ENCODE results near the gene ARHGDIB.

The ARHGDIB gene

GRCh38 chr12:14958361-14959125 is 2.9 kb downstream of the ARHGDIB start:
- H3K27me3 ChIP-seq (ENCODE audit: low read depth): peaks cover 22% of the 10 kb centered on the region
- no peaks in the 10 kb centered on the region for H3K36me3 ChIP-seq (replicated peaks)
- no peak overlapping the region for H3K4me3 ChIP-seq
- no peaks in the 10 kb centered on the region for H3K4me1 ChIP-seq
- H3K9me3 ChIP-seq: no peaks in the 10 kb centered on the region
- DNase-seq (ENCODE audit: low spot score in 2 of 2): no peak
- in situ Hi-C loops (cut with MboI; ENCODE audit: low sequenced_read_pairs): no loop called here

GRCh38 chr12:14957551-14958168 is 3.7 kb downstream of the ARHGDIB start:
- Histone ChIP-seq H3K27me3 (ENCODE audit: low read depth) (peaks cover 22% of the 10 kb centered on the region), H3K4me1 (no peaks in the 10 kb centered on the region), H3K9me3 (no peaks in the 10 kb centered on the region), H3K36me3 (replicated peaks) (no peaks in the 10 kb centered on the region), H3K4me3 (no peak overlapping the region)
- DNase-seq (ENCODE audit: low spot score in 2 of 2): no peak
- in situ Hi-C loops (cut with MboI; ENCODE audit: low sequenced_read_pairs): no loop called here

GRCh38 chr12:14956905-14957304 is 4.5 kb downstream of the ARHGDIB start:
- peaks cover 18% of the 10 kb centered on the region for H3K27me3 ChIP-seq (ENCODE audit: low read depth)
- in situ Hi-C loops (cut with MboI; ENCODE audit: low sequenced_read_pairs): no loop called here
- H3K4me1 ChIP-seq: no peaks in the 10 kb centered on the region
- no peaks in the 10 kb centered on the region for H3K9me3 ChIP-seq
- no peak for DNase-seq (ENCODE audit: low spot score in 2 of 2)
- H3K4me3 ChIP-seq: no peak overlapping the region
- no peaks in the 10 kb centered on the region for H3K36me3 ChIP-seq (replicated peaks)

DNA sequence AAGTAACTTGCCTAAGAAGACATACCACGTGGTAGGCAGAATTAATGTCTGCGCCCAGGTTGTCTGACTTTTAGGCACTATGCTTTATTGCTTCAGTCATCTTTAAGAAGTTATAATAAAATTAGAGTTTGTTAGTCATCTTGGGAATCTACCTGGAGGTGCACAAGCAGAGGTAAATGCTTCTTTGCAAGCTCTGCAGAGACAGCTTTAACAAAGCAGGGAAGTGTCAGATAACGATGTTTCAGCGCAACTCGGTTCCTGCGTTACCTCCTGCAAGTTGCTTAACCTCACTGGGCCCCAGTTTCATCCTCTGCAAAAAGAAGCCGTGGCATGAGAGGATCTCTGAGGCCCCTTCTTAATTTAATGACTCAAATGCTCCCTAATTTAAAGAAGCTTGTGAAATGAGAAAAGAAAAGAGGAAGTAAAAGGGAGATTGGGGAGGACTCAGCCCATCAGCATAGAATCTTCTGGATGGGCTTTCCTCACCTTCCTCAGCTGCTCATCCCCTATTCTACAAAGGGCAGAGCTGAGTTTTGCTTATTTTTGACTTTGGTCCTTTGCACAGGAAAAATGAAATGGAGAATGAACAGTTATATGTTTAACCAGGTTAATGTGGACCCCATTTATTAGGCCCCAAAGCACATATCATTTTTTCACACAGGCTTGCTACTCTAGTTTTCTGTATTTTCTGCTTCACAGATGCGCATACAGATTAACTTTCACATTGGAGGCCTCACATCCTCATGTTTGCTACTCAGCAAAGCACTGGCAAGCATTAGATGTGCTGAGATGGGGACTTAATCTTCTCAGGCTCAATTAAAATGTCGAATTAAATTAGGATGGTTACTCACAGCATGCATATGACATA is 5.1 kb downstream of the ARHGDIB start:
- H3K27me3 ChIP-seq (ENCODE audit: low read depth): peaks cover 12% of the 10 kb centered on the region
- in situ Hi-C loops (cut with MboI; ENCODE audit: low sequenced_read_pairs): no loop called here
- DNase-seq (ENCODE audit: low spot score in 2 of 2): no peak
- no peaks in the 10 kb centered on the region for H3K4me1 ChIP-seq
- no peaks in the 10 kb centered on the region for H3K36me3 ChIP-seq (replicated peaks)
- H3K4me3 ChIP-seq: no peak overlapping the region
- no peaks in the 10 kb centered on the region for H3K9me3 ChIP-seq

GRCh38 chr12:14954269-14954668 is 7.1 kb downstream of the ARHGDIB start:
- Histone ChIP-seq H3K4me1 (no peaks in the 10 kb centered on the region), H3K27me3 (ENCODE audit: low read depth) (peaks cover 6% of the 10 kb centered on the region; the same call in 1 of the 2 replicates), H3K9me3 (no peaks in the 10 kb centered on the region), H3K36me3 (replicated peaks) (no peaks in the 10 kb centered on the region), H3K4me3 (no peak overlapping the region)
- DNase-seq (ENCODE audit: low spot score in 2 of 2): no peak
- in situ Hi-C loops (cut with MboI; ENCODE audit: low sequenced_read_pairs): no loop called here

DNA sequence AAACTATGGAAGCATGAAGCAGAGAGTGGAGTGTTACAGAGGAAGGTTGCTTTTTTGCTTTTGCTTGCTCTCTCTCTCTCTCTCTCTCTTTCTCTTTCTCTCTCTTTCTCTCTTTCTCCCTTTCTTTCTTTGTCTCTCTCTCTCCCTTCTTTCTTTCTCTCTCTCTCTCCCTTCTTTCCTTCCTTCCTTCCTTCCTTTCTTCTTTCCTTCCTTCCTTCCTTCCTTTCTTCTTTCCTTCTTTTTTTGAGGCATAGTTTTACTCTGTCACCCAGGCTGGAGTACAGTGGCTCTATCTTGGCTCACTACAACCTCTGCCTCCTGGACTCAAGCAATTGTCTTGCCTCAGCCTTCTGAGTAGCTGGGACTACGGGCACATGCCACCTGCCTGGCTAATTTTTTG is 7.6 kb downstream of the ARHGDIB start:
- Histone ChIP-seq H3K36me3 (replicated peaks) (no peaks in the 10 kb centered on the region), H3K27me3 (ENCODE audit: low read depth) (peaks cover 6% of the 10 kb centered on the region; the same call in 1 of the 2 replicates), H3K4me1 (no peaks in the 10 kb centered on the region), H3K4me3 (no peak overlapping the region), H3K9me3 (no peaks in the 10 kb centered on the region)
- in situ Hi-C loops (cut with MboI; ENCODE audit: low sequenced_read_pairs): no loop called here
- no peak for DNase-seq (ENCODE audit: low spot score in 2 of 2)

GRCh38 chr12:14952299-14952921 is 9.0 kb downstream of the ARHGDIB start:
- in situ Hi-C loops (cut with MboI; ENCODE audit: low sequenced_read_pairs): no loop called here
- no peak overlapping the region for H3K4me3 ChIP-seq
- DNase-seq (ENCODE audit: low spot score in 2 of 2): no peak

GRCh38 chr12:14951851-14952250 is 9.6 kb downstream of the ARHGDIB start:
- H3K4me3 ChIP-seq: no peak overlapping the region
- no peaks in the 10 kb centered on the region for H3K4me1 ChIP-seq
- in situ Hi-C loops (cut with MboI; ENCODE audit: low sequenced_read_pairs): no loop called here
- H3K36me3 ChIP-seq (replicated peaks): no peaks in the 10 kb centered on the region
- no peaks in the 10 kb centered on the region for H3K9me3 ChIP-seq
- DNase-seq (ENCODE audit: low spot score in 2 of 2): no peak
- H3K27me3 ChIP-seq (ENCODE audit: low read depth): no peaks in the 10 kb centered on the region

More at GRCh38 chr12:14952299-14952921, 9.0 kb downstream of the ARHGDIB start:
- Histone ChIP-seq H3K27me3 (ENCODE audit: low read depth) (no peaks in the 10 kb centered on the region), H3K9me3 (no peaks in the 10 kb centered on the region), H3K4me1 (no peaks in the 10 kb centered on the region), H3K36me3 (replicated peaks) (no peaks in the 10 kb centered on the region)

DNA sequence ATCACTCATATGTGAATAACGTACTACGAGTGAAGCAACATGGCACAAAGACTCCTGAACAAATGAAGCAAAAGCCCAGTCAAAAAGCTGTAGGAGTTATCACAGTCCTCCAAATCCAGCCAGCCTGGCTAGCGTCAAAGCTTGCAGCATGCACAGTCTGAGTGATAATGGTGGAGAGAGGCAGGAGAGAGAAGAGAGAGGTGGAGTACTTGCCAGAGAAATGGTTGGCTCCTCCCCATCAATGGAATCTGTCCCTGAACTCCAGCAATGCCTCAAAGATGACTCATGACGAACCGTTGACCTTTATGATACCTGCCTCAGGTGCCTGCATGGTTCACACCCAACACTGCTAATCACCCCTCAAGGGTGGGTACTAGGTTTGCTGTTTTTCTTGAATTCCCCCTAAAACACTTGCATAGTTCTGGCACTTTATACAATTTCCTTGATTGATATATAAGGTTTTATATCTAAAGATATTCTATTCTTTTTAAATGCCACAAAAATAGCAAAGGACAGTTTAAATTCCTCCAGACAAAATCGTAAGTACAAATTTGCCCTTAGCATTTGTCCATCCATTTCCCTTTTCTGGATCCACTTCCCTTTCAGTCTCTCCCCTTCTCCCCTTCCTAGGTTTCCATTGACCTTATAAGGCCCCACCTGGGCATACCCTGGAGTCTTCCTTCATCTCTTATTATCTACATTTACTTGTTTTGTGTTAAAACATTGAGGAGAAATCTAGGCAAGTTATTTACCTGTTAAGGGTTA is 10.2 kb downstream of the ARHGDIB start:
- Histone ChIP-seq H3K27me3 (ENCODE audit: low read depth) (no peaks in the 10 kb centered on the region), H3K36me3 (replicated peaks) (no peaks in the 10 kb centered on the region), H3K4me3 (no peak overlapping the region), H3K9me3 (no peaks in the 10 kb centered on the region), H3K4me1 (no peaks in the 10 kb centered on the region)
- DNase-seq (ENCODE audit: low spot score in 2 of 2): no peak
- in situ Hi-C loops (cut with MboI; ENCODE audit: low sequenced_read_pairs): no loop called here

GRCh38 chr12:14950421-14950820 is 11.0 kb downstream of the ARHGDIB start:
- no peak for DNase-seq (ENCODE audit: low spot score in 2 of 2)
- in situ Hi-C loops (cut with MboI; ENCODE audit: low sequenced_read_pairs): no loop called here
- Histone ChIP-seq H3K9me3 (no peaks in the 10 kb centered on the region), H3K27me3 (ENCODE audit: low read depth) (no peaks in the 10 kb centered on the region), H3K36me3 (replicated peaks) (no peaks in the 10 kb centered on the region), H3K4me3 (no peak overlapping the region), H3K4me1 (no peaks in the 10 kb centered on the region)

- Histone ChIP-seq H3K27me3 (ENCODE audit: low read depth) (no peaks in the 10 kb centered on the region), H3K4me3 (no peak overlapping the region), H3K4me1 (no peaks in the 10 kb centered on the region), H3K36me3 (replicated peaks) (no peaks in the 10 kb centered on the region), H3K9me3 (no peaks in the 10 kb centered on the region)
- no peak for DNase-seq (ENCODE audit: low spot score in 2 of 2)
- in situ Hi-C loops (cut with MboI; ENCODE audit: low sequenced_read_pairs): no loop called here
Observed at GRCh38 chr12:14949631-14950030, 11.8 kb downstream of the ARHGDIB start.

- H3K36me3 ChIP-seq (replicated peaks): no peaks in the 10 kb centered on the region
- in situ Hi-C loops (cut with MboI; ENCODE audit: low sequenced_read_pairs): no loop called here
- no peak overlapping the region for H3K4me3 ChIP-seq
- no peaks in the 10 kb centered on the region for H3K27me3 ChIP-seq (ENCODE audit: low read depth)
- no peak for DNase-seq (ENCODE audit: low spot score in 2 of 2)
- H3K4me1 ChIP-seq: no peaks in the 10 kb centered on the region
- no peaks in the 10 kb centered on the region for H3K9me3 ChIP-seq
Observed at GRCh38 chr12:14948672-14949071, 12.7 kb downstream of the ARHGDIB start.

- Histone ChIP-seq H3K36me3 (replicated peaks) (no peaks in the 10 kb centered on the region), H3K4me1 (no peaks in the 10 kb centered on the region), H3K27me3 (ENCODE audit: low read depth) (no peaks in the 10 kb centered on the region), H3K4me3 (no peak overlapping the region), H3K9me3 (no peaks in the 10 kb centered on the region)
- in situ Hi-C loops (cut with MboI; ENCODE audit: low sequenced_read_pairs): no loop called here
- no peak for DNase-seq (ENCODE audit: low spot score in 2 of 2)
Observed at GRCh38 chr12:14946861-14947260, 14.5 kb downstream of the ARHGDIB start.
